Mucosa of descending colon (tissue), 3 donors: ENCODE results near the gene HELZ. TPM values are rescaled to one million over a fixed set of nuclear protein-coding genes. Genes with fewer than 3 reads are reported as not detected.
A peak's percentile ranks its signal among the peaks of the same experiment; 100 is the strongest.

Experiments used
- ATAC-seq: fragments of 200-7000 bp; cut with Tn5 transposase; one replicate; pipeline ENCODE4 v1.9.1; 2020; ENCODE audit warnings: mild to moderate bottlenecking, moderate library complexity
- DNase-seq, 3 donors: peaks; one replicate each; pipeline ENCODE4 v3.0.0-alpha.2; 2020
- H3K36me3 ChIP-seq: fragments of 200-600 bp; one replicate; pipeline ENCODE4 v1.8.0; 2021; ENCODE audit warnings: low read depth, mild to moderate bottlenecking
- H3K4me1 ChIP-seq: fragments of 200-600 bp; one replicate; pipeline ENCODE4 v1.8.0; 2021; ENCODE audit warnings: low read depth, mild to moderate bottlenecking
- H3K4me3 ChIP-seq: fragments of 200-600 bp; one replicate; pipeline ENCODE4 v1.8.0; 2021; ENCODE audit warnings: mild to moderate bottlenecking
- H3K9me3 ChIP-seq: fragments of 200-600 bp; one replicate; pipeline ENCODE4 v1.8.0; 2021; ENCODE audit warnings: mild to moderate bottlenecking
- CTCF ChIP-seq: fragments of 200-600 bp; IDR thresholded peaks from one replicate; pipeline ENCODE4 v1.8.0; 2022; ENCODE audit warnings: antibody characterized with exemption, mild to moderate bottlenecking
- intact Hi-C, 2 donors: fragments of 100-400 bp; cut with DNase I in 1 of 2; cut with micrococcal nuclease in 1 of 2; formaldehyde crosslinking; loops; one replicate each; pipeline versions ENCODE4 v1.11.0 to v1.11.1; 2022; cut with DNase I, micrococcal nuclease
- total RNA-seq, 3 donors: library from RNA; stranded (reverse); fragmentation: NEBNext Ultra II Directional in 2 of 3; extraction: Animal tissue kit (Norgen Biotek cat#: 25700) in 2 of 3; gene quantifications; one replicate each; pipeline versions ENCODE4 v1.2.1 to v1.2.4, GENCODE V29; 2021 to 2023
- donor health status: DM: no; HTN: no; CAD: no; lungs with moderate emphysema.
- donor health status: DM: no; HTN: no; CAD: no.
- donor health status: DM: no; HTN: yes; CAD: no.

HELZ gene
- total RNA-seq, 3 donors from 2014 or later: 43.2 to 65.3 (median 43.3) TPM

- Histone ChIP-seq H3K4me3 (no peak overlapping the region), H3K36me3 (no peaks in the 10 kb centered on the region), H3K9me3 (no peaks in the 10 kb centered on the region), H3K4me1 (no peaks in the 10 kb centered on the region)
- peak in 1 of 3 donors; percentile 54 for DNase-seq
- peak; percentile 75 for ATAC-seq
- intact Hi-C loops: no loop called here
- no peak for TF ChIP-seq CTCF
These were observed 23.7 kb downstream of the HELZ start for GRCh38 chr17:67221062-67221998.

- intact Hi-C loops: no loop called here
- no peak for TF ChIP-seq CTCF
- Histone ChIP-seq H3K4me3 (no peak overlapping the region), H3K9me3 (no peaks in the 10 kb centered on the region), H3K4me1 (no peaks in the 10 kb centered on the region), H3K36me3 (no peaks in the 10 kb centered on the region)
- ATAC-seq: no peak
- DNase-seq: no peak
These were observed 26.5 kb downstream of the HELZ start for GRCh38 chr17:67218385-67218950.

GRCh38 chr17:67217446-67217845 is 27.6 kb downstream of the HELZ start:
- Histone ChIP-seq H3K4me3 (no peak overlapping the region), H3K4me1 (no peaks in the 10 kb centered on the region), H3K9me3 (no peaks in the 10 kb centered on the region), H3K36me3 (no peaks in the 10 kb centered on the region)
- intact Hi-C loops: no loop called here
- TF ChIP-seq CTCF: no peak
- DNase-seq (no peak), ATAC-seq (no peak)

- Histone ChIP-seq H3K4me1 (no peaks in the 10 kb centered on the region), H3K9me3 (no peaks in the 10 kb centered on the region), H3K4me3 (no peak overlapping the region), H3K36me3 (no peaks in the 10 kb centered on the region)
- no peak for TF ChIP-seq CTCF
- ATAC-seq: no peak
- intact Hi-C loops: no loop called here
- no peak for DNase-seq
These were observed 28.2 kb downstream of the HELZ start for GRCh38 chr17:67216578-67217320.

GRCh38 chr17:67215991-67216421 is 29.0 kb downstream of the HELZ start:
- no peak for TF ChIP-seq CTCF
- H3K4me3 ChIP-seq: no peak overlapping the region
- intact Hi-C loops: no loop called here
- no peak for DNase-seq
- H3K36me3 ChIP-seq: no peaks in the 10 kb centered on the region
- peak; percentile 48 for ATAC-seq
- no peaks in the 10 kb centered on the region for H3K9me3 ChIP-seq
- H3K4me1 ChIP-seq: no peaks in the 10 kb centered on the region
